Glomerular visceral epithelial cell (primary cell): ENCODE data around the gene TMOD2.
A peak's percentile ranks its signal among the peaks of the same experiment; 100 is the strongest.

ENCODE experiments used
- DNase-seq: peaks from one replicate; pipeline ENCODE4 v3.0.0-alpha.2; 2016; ENCODE audit errors: extremely low spot score

The TMOD2 gene

DNA sequence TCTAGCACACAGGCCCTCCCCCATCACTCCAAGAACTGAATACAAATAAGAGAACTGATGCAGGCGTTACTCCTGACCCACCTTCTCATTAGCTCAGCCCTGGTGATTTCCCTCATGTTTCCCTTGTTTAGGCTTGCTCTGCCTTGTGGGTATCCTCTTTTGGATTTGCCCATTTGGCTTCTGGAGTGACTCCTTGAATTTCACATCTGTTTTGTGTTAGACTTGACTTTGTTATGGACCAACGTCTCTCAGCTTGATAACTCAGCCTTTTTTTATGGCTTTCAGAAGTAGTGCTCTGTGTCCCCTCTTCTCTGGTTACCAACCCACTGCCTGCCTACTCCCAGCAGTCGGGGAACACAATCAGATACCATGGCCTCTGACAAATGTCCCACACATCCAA is 66.8 kb downstream of the TMOD2 start:
- DNase-seq: no peak

DNA sequence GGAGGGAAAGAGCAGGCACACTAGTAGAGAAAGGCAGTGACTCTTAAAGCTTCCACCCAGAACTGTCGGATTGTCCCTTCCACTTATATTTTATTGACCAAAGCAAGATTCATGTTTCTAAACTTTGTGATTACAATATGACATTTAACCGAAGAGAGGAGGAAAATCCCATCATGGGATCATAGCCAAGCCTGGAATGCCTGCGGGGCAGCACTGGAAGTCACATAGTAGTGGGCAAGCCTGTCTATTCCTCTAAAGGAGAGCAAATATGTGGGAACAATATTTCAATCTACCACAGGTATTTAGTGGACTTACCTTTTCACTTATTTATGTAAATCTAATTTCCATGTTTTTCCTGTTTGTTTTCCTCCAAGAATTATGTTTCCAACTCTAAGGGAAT is 74.3 kb downstream of the TMOD2 start:
- DNase-seq: no peak

DNA sequence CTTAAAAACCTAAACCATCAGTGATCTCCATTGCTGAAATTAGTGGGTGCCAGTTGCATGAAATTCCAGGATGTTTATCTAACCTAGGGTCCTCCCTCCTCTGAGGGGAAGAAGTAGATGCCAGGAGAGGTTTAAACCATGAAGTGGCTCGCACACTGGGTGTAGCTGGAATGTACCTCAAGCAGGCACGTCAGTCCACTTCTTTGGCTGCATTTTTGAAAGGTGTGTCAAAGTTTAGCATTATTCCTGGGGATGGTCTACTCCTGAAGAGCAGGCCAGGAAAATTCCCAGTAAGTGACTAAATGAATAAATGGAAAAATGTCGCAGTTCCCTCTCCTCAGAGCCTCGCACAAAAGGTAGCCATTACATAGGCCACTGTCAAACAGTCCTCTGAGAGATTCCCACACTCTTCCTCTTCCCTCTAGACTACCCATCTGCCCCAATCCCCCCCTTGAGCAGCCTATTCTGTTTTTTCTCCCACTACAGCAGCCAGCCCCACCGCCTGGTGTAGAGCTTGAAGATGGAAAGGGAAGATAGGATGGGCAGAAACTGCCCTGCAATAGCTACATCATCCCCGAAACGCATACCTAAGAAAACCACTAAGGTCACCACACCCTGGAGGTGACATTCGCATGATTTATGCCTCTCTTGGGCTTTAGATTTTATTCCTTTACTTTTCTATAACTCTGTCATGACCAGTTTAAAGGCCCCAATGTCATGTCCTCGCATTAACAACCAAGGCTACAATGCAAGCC is 77.4 kb downstream of the TMOD2 start:
- peak; percentile 36 for DNase-seq

DNA sequence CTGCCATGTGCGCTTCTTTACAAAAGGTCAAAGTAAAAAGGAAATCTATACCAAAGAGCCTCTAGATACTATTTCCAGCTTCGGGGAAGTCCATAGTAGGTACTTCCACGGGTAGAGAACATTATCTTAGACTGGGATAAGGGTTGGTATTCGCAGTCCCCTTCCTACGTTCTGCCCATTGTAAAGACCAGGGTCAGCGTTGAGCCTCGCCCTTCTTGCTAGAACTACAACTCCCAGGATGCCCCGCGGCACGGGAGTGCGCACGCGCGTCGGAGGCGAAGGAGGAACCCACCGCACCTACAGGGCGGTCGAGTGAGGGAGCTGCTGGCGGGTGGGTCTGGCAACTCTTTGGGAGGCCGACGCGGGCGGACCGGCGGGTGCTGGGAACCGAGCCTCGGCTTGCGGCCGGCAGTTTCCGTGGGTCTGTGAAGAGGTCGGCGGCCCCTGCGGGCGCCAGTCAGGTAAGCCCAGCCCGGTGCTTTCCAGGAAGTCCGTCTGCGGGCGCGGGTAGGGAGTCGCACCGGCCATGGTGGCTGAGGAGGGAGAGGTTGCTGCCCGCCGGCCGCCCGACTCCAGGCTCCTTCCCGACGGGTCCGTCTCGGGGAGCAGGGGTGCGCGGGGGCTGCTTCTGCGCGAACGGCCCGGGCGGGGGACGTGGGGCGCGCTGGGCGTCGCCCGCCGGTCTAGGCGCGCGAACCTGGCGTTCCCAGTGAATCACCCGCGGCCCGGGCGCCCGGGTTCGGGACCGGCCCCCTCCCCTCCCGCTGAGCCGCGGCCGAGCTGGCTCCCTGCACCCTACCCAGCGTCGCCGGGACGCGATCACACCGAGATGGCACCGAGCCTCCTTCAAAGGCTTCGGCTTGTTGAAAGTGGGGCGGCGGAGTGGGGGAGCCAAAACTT is 78.2 kb downstream of the TMOD2 start, which contains the start of gene TMOD3:
Gene TMOD3, plus strand, starts transcription at position 278 of the 900 bp plus-strand sequence. CDS start 33,232 bp downstream, outside the sequence.
- peak; percentile 94 for DNase-seq

DNA sequence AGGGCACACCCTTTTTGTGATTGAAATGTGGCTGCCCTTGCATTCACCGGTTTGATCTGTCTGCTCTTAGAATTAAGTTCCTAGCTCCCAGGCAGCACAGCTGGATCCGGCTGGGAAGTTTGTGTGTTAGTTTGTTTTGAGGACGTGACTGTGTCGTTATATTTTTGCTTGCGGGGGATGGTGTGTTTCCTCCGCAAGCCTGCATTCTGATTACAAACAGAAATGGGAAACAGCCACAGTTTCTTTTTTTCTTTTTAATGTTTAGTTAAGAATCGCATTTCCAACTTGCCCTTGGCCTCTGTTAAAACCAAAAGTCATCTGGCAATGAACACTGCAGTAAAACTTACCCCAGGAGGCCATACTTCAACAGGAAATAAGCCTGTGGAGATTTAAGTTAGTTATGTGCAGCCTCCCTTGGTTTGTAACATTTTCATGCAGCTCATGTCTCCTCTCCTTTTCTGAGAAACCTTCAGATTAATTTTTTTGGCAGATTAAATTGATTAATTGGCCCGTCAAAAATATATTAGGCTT is 78.9 kb downstream of the TMOD2 start:
- DNase-seq: peak; percentile 37

DNA sequence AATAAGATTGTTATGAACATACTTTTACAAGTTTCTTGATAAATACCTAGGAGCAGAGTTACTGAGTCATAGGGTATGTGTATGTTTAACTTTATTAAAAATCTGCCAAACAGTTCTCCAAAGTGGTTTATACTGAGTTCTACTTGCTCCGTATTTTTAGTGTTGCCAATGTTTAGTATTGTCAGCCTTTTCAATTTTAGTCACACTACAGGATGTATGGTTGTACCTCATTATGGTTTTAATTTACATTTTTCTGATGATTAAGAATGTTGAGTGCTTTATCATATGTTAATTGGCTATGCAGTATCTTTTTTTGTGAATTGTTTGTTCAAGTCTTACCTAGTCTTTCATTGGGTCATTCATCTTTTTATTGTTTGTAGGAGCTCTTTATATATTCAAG is 82.4 kb downstream of the TMOD2 start:
- no peak for DNase-seq

DNA sequence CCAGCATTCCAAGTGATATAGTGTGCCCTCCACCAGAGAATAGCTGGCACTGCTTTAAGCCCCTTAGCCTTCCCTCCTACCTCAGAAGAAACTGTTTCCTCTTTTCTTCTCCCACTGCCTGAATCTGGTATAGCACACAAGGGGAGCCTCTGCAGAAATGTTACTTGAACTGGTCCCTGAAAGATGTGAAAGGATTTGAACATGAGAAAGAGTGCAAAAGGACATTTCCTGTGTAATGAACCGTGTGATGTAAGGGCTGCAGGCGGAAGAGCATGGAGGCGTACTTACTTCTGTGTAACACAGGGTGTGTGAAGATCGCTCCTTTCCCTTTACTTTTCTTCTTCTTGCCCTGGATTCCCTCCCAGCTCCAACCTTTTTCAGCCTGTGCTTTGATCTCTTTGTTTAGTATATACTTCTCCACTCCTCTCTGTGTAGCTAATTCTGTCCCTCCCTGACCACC is 86.4 kb downstream of the TMOD2 start:
- DNase-seq: peak; percentile 30

DNA sequence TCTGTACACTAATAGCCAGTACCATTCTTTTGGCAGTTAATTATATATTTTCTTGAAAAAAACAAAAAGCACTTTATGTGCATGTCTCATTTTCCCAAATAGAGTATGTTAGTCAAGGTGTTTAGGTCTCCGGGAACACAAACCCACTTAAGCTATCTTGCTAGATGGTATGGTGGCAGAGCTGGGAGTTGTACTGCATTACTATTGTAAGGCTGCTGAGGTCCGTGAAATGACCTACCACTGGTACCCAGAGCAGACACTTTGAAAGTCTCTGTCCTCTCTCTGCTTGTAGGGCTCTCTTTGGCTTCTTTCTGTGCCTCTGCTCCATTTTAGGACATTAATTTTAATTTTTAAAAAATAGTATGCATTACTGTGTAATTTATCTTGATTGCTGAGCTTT is 86.9 kb downstream of the TMOD2 start:
- no peak for DNase-seq

DNA sequence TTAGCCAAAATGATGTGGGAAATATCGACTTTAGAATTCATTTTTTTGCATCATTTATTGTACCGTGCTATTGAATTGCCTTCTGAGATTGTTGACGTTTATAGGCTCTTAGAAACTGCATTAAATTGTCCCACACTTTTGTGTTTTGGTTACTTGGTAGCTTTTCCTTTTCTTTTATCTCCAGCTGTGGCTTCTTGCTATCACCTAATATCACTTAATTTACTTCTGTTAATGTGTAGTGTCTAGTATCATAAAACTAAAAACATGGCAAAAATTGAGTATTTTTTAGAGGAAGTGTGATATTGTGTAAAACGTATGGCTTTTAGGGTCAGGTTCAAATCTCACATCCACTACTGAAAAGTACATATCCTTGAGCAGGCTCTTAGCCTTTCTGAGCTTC is 89.3 kb downstream of the TMOD2 start:
- no peak for DNase-seq

DNA sequence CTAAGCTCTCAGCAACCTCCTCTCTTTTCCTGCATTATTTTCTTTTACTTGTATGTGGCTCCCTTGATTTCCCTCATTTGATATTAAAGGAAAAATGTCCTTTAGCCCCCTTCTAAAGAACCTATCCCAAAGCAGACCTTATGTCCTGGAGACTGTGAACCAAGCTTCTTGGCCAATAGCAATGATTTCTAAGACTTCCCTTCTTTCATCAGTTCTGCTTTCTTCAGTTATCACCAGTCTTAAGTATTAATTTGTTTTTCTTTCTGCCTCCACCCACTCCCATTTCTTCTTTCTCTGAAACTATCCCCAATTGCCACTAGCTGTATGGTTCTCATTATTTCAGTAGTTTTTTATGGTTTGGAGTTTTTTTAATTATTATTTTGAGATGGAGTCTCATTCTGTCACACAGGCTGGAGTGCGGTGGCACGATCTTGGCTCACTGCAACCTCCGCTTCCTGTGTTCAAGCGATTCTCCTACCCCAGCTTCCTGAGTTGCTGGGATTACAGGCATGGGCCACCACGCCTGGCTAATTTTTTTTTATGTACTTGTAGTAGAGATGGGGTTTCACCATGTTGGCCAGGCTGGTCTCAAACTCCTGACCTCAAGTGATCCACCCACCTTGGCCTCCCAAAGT is 90.1 kb downstream of the TMOD2 start:
- DNase-seq: no peak

DNA sequence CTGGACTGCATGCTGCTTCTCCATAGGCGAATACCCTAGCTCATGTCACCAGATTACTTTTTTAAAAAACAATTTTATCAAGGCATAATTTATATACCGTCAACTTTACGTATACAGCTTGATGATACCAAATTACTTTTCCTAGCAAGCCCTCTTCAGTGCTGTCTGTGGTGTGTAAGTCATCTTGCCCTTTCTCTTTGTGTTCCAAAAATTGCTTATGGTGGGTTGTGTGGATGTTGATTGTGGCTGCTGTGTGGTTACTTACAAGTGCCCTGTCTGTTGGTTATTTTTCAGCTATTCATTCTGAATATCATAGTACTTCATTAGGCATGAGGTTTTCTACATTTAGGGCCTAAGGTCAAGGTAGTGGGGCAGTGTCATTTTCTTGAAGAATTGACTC is 90.9 kb downstream of the TMOD2 start:
- no peak for DNase-seq

DNA sequence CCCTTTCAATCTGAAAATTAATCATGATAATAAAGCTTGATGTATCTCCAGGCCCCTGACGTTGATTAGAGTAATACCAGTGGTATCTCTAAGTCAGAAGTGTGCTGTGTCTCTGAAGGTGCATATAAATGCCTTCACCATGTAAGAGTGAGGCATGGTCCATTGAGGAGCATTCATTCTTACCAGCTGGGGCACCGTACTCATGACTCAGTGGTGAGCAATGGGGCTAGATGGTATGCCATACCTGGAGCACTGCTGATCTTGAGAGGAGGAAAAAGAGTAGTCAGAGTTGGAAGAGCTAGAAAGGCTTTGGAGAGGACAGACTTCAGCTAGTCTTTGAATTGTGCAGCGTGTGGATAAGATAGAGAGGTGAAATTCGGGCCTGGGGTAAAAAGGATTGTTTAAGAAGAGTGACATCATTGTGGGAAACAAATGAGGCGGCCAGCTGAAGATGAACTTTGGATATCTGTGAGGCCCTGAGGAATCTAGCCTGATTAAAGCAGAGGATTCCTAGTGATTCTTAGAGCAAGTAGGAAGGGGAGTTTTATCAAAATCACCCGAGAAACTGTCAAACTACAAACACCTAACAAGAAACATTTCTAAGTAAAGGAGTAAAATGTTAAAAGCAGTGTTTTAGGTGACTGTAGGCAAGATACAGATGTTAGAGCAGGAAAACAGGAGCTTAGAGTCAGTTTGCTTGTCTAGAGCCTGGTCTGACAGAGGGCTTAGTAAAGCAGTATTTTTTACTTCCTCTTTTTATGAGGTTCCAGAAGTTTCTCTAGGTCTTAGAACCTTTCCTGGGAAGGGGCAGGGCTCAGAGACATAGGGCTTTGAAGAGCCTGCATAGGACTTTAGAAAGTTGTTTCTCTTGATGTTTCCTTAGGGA is 91.7 kb downstream of the TMOD2 start:
- DNase-seq: peak; percentile 72

DNA sequence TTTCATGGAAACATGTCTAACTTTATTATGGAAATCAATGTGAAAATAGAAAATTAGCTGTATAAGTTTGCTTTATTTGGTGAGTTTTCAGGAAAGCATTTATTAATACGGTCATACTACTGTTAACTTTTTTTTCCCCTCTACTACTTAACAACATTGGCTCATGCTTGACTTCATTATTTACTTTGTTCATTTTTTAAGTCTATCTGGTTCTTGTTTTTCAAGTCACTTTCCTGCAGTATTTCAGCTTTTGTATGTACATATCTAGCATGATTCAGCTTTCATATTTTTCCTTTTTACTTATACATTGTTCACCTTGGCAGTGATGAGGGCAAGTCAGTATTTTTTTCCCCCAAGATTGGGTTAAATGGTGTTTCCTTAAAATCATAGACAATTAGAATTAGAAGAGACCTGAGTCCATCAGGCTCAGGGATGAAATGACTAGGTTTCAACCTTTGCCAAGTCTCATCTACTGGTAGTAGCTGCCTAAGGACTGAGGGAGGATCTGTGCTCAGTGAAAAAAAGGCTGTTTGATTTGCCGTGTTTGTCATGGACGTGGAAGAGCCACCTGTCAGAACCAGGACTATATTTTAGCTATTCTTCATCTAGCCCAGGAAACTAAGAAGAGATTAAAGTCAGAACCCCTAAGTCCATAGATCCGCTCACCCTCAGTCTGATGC is 93.5 kb downstream of the TMOD2 start:
- no peak for DNase-seq

DNA sequence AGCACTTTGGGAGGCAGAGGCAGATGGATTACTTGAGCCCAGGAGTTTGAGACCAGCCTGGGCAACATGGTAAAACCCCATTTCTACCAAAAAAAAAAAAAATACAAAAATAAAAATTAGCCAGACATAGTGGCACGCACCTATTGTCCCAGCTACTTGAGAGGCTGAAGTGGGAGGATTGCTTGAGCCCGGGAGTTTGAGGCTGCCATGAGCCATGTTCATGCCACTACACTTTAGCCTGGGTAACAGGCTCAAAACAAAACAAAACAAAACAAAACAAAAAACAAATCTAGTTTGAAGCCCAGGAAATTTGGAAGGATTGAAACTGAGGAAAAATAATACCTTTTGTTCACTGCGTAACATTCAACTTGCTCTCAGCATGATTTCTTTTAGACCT is 94.7 kb downstream of the TMOD2 start:
- no peak for DNase-seq

DNA sequence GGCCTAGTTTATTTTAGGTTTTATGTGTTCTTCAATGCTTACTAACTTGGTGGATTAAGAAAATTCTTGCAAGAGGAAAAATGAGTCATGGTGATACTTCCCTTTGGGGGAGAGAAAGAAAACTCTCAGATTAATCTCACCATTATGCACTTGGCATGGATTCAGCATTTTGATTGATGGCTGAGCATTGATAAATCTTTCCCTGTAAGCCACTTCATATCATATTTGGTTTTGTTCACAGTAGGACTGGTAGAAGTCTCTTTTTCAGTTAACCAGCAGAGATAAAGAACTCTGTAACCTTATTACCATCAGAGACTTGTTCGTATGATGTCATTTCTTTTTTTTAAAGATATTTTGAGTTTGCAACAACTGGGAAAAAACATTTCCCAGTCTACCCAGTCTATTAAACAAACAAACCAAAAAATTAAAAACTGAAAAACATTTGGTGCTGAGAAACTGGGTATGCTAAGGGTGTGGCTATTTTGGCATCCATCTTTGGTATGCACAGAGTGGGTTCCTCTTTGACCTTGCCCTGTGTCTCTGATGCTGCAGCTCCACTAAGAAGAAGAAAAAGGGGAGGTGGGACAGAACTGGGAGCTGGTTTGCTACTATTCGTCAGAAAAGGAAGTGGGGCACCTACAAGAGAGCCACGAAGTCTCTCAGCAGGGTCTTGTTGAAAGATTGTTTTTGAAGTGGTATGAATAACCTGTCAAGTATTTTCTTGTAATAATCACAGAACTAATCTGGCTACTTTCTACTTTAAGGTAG is 95.2 kb downstream of the TMOD2 start:
- DNase-seq: peak; percentile 44

DNA sequence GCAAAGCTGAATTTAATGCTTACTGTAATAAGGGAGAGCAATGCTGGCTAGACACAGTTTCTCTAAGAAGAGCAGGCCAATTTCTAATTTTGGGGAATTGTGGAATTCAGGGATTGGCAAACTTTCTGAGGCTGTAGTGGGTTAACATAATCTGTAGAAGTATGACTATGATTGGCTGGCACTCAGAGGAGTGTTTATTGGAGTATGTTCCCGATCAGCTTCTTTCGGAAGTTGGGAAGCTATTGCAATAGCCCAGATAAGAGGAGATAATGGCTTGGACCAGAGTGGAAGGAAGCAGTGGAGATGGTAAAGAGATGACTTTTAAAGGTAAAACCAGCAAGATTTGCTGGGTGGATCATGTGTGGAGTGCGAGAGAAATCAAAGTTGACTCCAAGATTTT is 97.4 kb downstream of the TMOD2 start:
- no peak for DNase-seq

DNA sequence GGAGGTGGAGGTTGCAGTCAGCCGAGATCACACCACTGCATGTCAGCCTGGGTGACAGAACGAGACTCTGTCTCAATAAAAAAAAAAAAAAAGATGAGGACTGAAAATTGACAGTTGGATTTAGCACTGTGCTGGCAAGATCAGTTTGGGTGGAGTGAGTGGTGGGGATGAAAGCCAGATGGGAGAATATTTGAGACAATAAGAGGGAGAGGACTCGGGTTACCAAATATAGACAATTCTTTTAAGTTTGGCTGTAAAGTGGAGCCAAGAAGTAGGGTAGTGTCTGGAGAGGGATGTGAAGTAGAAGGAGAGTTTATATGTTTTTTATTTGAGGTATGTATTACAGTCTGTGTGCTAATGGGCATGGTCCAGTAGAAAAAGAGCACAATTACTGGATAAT is 98.5 kb downstream of the TMOD2 start:
- DNase-seq: no peak

DNA sequence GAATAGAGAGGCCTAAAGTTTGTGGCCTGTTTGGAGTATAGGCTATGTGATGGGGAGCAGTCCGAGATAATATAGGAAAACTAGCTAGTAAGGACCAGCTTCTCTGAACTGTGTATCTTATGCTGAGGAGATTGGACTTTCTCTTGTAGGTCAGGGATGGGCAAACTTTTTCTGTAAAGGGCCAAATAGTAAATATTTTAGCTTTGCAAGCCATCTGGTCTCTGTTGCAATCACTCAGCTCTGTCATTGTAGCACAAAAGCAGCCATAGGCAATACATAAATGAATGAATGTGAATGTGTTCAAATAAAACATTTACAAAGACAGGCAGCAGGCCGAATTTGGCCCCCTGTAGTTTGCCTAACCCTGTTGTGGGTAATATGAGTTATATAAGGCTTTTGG is 102.6 kb downstream of the TMOD2 start:
- DNase-seq: no peak

DNA sequence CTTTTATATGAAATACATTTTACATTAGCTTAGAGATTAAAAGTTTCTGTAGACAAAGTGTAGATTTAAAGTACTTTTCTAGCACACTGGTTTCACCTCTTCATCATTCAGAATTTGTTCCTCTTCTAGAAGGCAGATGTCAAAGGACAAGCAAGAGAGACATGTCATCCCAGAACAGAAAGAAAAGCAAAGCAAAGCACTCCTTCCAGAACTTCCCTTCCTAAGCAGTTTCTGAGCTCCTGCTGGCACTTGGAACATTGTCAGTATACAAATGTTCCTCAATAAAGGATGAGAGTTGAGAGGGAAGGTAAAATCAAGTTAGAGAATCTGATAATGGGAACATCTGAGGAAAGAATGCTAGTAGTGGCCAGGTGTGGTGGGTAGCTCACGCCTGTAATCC is 104.2 kb downstream of the TMOD2 start:
- DNase-seq: no peak
